Smooth muscle cell (in vitro differentiated cells): Measurements from ENCODE around the gene FAM89A. TPM values are rescaled to one million over a fixed set of nuclear protein-coding genes. Genes with fewer than 3 reads are reported as not detected.

Experiments
- DNase-seq: peaks from one replicate; lab custom pipeline; 2025; ENCODE audit not compliant: unreplicated experiment; lab: John Stamatoyannopoulos, UW
- H2AFZ ChIP-seq: fragments of 200-600 bp; sonication (generic); 2 replicates; pipeline ENCODE4 v1.6.0; 2016; ENCODE audit warnings: antibody characterized with exemption, low read depth, mild to moderate bottlenecking
- H3F3A ChIP-seq: fragments of 200-600 bp; sonication (generic); 2 replicates; pipeline ENCODE4 v1.6.0; 2017; ENCODE audit warnings: antibody characterized with exemption, low read depth
- H3K27ac ChIP-seq: fragments of 200-600 bp; sonication (generic); 2 replicates; pipeline ENCODE4 v1.5.1; 2016; ENCODE audit warnings: low read depth, mild to moderate bottlenecking
- H3K27me3 ChIP-seq: fragments of 200-600 bp; sonication (generic); 2 replicates; pipeline ENCODE4 v1.6.1; 2016; ENCODE audit warnings: low read depth, mild to moderate bottlenecking
- H3K36me3 ChIP-seq: fragments of 200-600 bp; sonication (generic); 2 replicates; pipeline ENCODE4 v1.5.1; 2016; ENCODE audit warnings: low read depth
- H3K4me1 ChIP-seq: fragments of 200-600 bp; sonication (generic); 2 replicates; pipeline ENCODE4 v1.5.1; 2016; ENCODE audit warnings: low read depth
- H3K4me2 ChIP-seq: fragments of 200-600 bp; sonication (generic); 2 replicates; pipeline ENCODE4 v1.6.0; 2016; ENCODE audit warnings: mild to moderate bottlenecking
- H3K4me3 ChIP-seq: fragments of 200-600 bp; sonication (generic); 2 replicates; pipeline ENCODE4 v1.5.1; 2016; ENCODE audit warnings: mild to moderate bottlenecking
- H3K79me2 ChIP-seq: fragments of 200-600 bp; sonication (generic); 2 replicates; pipeline ENCODE4 v1.6.0; 2016; ENCODE audit warnings: low read depth, mild to moderate bottlenecking
- H3K9ac ChIP-seq: fragments of 200-600 bp; sonication (generic); 2 replicates; pipeline ENCODE4 v1.6.0; 2016; ENCODE audit warnings: low read depth
- H3K9me3 ChIP-seq: fragments of 200-600 bp; sonication (generic); replicated peaks from 2 replicates; pipeline ENCODE4 v1.5.1; 2016; ENCODE audit warnings: low read depth
- H4K20me1 ChIP-seq: fragments of 200-600 bp; sonication (generic); 2 replicates; pipeline ENCODE4 v1.6.0; 2016; ENCODE audit warnings: low read depth
- CTCF ChIP-seq: fragments of 200-600 bp; sonication (generic); IDR thresholded peaks from 2 replicates; pipeline ENCODE4 v1.5.1; 2017; ENCODE audit warnings: borderline replicate concordance, mild to moderate bottlenecking, antibody characterized with exemption; ENCODE audit not compliant: insufficient read depth, poor library complexity, severe bottlenecking
- WGBS: methylation state at CpG from one replicate; pipeline ENCODE4 v1.1.7; 2016; ENCODE audit warnings: low lambda C conversion rate; 5-methylcytosine and 5-hydroxymethylcytosine counted together
- microRNA counts: library from miRNA; unstranded; fragments of <30 nt; microRNA quantifications from one replicate; lab custom pipeline; 2016
- polyA plus RNA-seq: library from polyadenylated mRNA; unstranded; fragments of >200 nt; fragmentation: Nextera tagmentation; extraction: Ambion mirVana; gene quantifications from 2 replicates; pipeline ENCODE4 v1.2.1, GENCODE V29; 2016
- total RNA-seq: library from RNA; depleted of rRNA; stranded (reverse); fragments of >200 nt; gene quantifications from 2 replicates; pipeline ENCODE4 v1.2.3, GENCODE V29; 2014

FAM89A gene
- total and polyA plus RNA-seq, 2 experiments from 2014 or later, result 34.9 to 45.3 TPM

GRCh38 chr1:230970432-230970831 is 69.6 kb downstream of the FAM89A start:
- Histone ChIP-seq H3K4me1 (no peaks in the 10 kb centered on the region), H4K20me1 (no peaks in the 10 kb centered on the region), H2AFZ (no peak overlapping the region), H3K9ac (no peak overlapping the region), H3K9me3 (no peaks in the 10 kb centered on the region), H3K4me3 (no peak overlapping the region), H3K79me2 (no peaks in the 10 kb centered on the region), H3F3A (no peaks in the 10 kb centered on the region), H3K4me2 (no peak overlapping the region), H3K27ac (no peak overlapping the region), H3K27me3 (no peaks in the 10 kb centered on the region), H3K36me3 (no peaks in the 10 kb centered on the region)
- WGBS, result 85% methylated on average over 5 of the region's 5 CpGs
- TF ChIP-seq CTCF, result no peak
- DNase-seq, result no peak

MicroRNA genes within 50 kb of the gene (microRNA counts, 767-probe panel; counts per million panel counts)
- 183 counts per million for microRNA hsa-miR-1182 (lab: Ali Mortazavi, UCI)

Other genes with a start within 250 kb of the FAM89A start
- 77.5 and 92.5 TPM in 2 replicates for gene C1orf198, start 171.7 kb downstream of the FAM89A start, total RNA-seq
- gene C1orf198, start 171.7 kb downstream of the FAM89A start, polyA plus RNA-seq, result 59.4 and 67.7 TPM in 2 replicates
- 9.1 and 9.5 TPM in 2 replicates for gene TTC13, start 61.4 kb downstream of the FAM89A start, total RNA-seq
- gene TTC13, start 61.4 kb downstream of the FAM89A start, polyA plus RNA-seq, result 5.6 and 6.7 TPM in 2 replicates
- gene ARV1, start 61.2 kb downstream of the FAM89A start, total RNA-seq, result 7.4 and 15.8 TPM in 2 replicates
- gene ARV1, start 61.2 kb downstream of the FAM89A start, polyA plus RNA-seq, result 12.5 and 12.8 TPM in 2 replicates
- gene TRIM67, start 121.8 kb upstream of the FAM89A start, total RNA-seq, result 0.04 TPM in 1 of 2 replicates, not detected in the other
- 0.13 and 0.25 TPM in 2 replicates for gene TRIM67, start 121.8 kb upstream of the FAM89A start, polyA plus RNA-seq
- 45.8 and 66.3 TPM in 2 replicates for gene GNPAT, start 201.0 kb upstream of the FAM89A start, total RNA-seq
- gene GNPAT, start 201.0 kb upstream of the FAM89A start, polyA plus RNA-seq, result 39.8 and 43.9 TPM in 2 replicates